Astrocyte of the cerebellum (primary cell): Measurements from ENCODE around the gene RNF224.

Source experiments
- DNase-seq: peaks from one replicate; pipeline ENCODE4 v3.0.0-alpha.2; 2011; ENCODE audit warnings: low read depth
- H3K4me3 ChIP-seq: 2 replicates; pipeline ENCODE4 v1.5.1; 2011; ENCODE audit warnings: mild to moderate bottlenecking, low read depth, low read length, moderate library complexity
- CTCF ChIP-seq: IDR thresholded peaks from 2 replicates; pipeline ENCODE4 v1.5.1; 2012; ENCODE audit warnings: low read length, low read depth, moderate library complexity, mild to moderate bottlenecking; ENCODE audit errors: missing control alignments
- in situ Hi-C: cut with HindIII; loops from 2 replicates; pipeline ENCODE4 v1.10.0; 2017; ENCODE audit warnings: low sequenced_read_pairs

The RNF224 gene

GRCh38 chr9:137251490-137252268 is 24.4 kb downstream of the RNF224 start:
- in situ Hi-C loops, result no loop called here
- no peak for DNase-seq
- TF ChIP-seq CTCF, result no peak
- H3K4me3 ChIP-seq, result no peak overlapping the region

GRCh38 chr9:137252555-137253506 is 25.5 kb downstream of the RNF224 start:
- in situ Hi-C loops, result no loop called here
- TF ChIP-seq CTCF, result no peak
- DNase-seq, result no peak
- no peak overlapping the region for H3K4me3 ChIP-seq

- H3K4me3 ChIP-seq, result peak overlapping the region; percentile 95
- DNase-seq, result no peak
- TF ChIP-seq CTCF, result no peak
- in situ Hi-C loops, result no loop called here
These were observed 26.7 kb downstream of the RNF224 start for GRCh38 chr9:137253717-137254623.

DNA sequence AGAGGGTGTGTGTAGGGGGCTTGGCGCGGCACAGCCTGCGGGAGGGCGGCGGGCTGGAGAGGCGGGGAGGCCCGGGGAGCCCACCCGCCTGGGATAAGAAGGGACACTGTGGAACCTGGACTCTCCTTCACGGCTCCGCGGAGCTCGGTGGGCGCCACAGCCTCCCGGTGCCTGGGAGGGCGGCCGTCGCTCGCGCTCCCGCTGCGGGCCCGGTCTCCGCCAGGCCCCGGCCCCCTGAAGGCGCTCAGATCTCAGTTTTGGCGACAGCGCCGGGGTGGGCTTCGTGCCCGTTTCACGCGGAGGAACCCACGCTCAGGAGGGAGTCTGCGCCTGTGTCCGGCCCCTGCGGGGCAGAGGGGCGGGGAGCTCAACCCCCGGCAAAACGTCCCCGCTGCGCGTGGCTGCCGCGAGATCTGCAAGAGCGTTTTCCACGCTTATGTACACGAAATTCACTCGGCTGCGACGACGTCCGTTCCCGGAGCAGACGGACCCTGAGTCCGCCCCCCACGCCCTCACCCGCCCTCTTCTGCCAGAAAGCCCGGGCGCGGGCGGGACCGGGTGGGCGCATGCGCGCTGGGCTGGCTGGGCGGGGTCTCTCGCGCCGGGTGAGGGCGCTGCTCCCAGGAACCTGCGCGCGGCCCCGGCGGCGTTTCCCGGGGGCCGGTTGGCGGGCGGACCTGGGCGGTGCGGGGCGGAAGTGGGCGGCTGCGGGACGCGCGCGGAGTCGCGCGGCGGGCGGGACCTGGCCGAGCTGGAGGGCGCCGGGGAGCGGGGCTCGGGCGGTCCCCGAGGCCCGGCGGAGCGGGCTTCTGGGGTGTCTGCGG is 27.5 kb downstream of the RNF224 start, which contains the start of gene NELFB:
Gene NELFB (plus strand): TSS at position 704 of the 824 bp plus-strand sequence.
- DNase-seq, result peak; percentile 54
- in situ Hi-C loops, result no loop called here
- no peak for TF ChIP-seq CTCF
- H3K4me3 ChIP-seq, result peak within 1 kb of the TSS; percentile 95

- in situ Hi-C loops, result no loop called here
- TF ChIP-seq CTCF, result no peak
- H3K4me3 ChIP-seq, result peak overlapping the region; percentile 95
- DNase-seq, result no peak
These were observed 28.3 kb downstream of the RNF224 start for GRCh38 chr9:137255448-137256114.
